ENCODE data around the gene NID2. TPM values are rescaled to one million over a fixed set of nuclear protein-coding genes. Genes with fewer than 3 reads are reported as not detected.

NID2 gene
- total RNA-seq, result 292 and 830 TPM in 2 replicates

GRCh38 chr14:52068615-52069306, at the start of gene NID2:
TSS of gene NID2 (minus strand) at chr14:52069059. CDS start at chr14:52068994, 65 bp downstream.

GRCh38 chr14:51989293-51990234, 79.3 kb downstream of the NID2 start, which contains the start of gene RTRAF:
TSS of gene RTRAF (plus strand) at chr14:51989546. CDS start at chr14:51989640, 94 bp downstream.

Other genes with a start within 250 kb of the NID2 start
- gene GNG2, start 208.4 kb downstream of the NID2 start, total RNA-seq, result under 0.01 TPM in 1 of 2 replicates, not detected in the other
- gene RTRAF, start 79.5 kb downstream of the NID2 start, total RNA-seq, result 47.1 and 65.0 TPM in 2 replicates
- gene PTGDR, start 198.6 kb upstream of the NID2 start, total RNA-seq, result not detected in 2 replicates
- 0.33 TPM in 1 of 2 replicates, not detected in the other for gene PTGER2, start 245.3 kb upstream of the NID2 start, total RNA-seq

Data from placental epithelial cell (primary cell).